ENCODE measurements around the gene ARSA. TPM values are rescaled to one million over a fixed set of nuclear protein-coding genes. Genes with fewer than 3 reads are reported as not detected.
A peak's percentile ranks its signal among the peaks of the same experiment; 100 is the strongest.

The ARSA gene
- total and polyA plus RNA-seq, 2 of the 13 experiments (the other 11 are each of a cell fraction or from before 2014, with no cell fraction given), result 9.0 to 11.5 TPM

DNA sequence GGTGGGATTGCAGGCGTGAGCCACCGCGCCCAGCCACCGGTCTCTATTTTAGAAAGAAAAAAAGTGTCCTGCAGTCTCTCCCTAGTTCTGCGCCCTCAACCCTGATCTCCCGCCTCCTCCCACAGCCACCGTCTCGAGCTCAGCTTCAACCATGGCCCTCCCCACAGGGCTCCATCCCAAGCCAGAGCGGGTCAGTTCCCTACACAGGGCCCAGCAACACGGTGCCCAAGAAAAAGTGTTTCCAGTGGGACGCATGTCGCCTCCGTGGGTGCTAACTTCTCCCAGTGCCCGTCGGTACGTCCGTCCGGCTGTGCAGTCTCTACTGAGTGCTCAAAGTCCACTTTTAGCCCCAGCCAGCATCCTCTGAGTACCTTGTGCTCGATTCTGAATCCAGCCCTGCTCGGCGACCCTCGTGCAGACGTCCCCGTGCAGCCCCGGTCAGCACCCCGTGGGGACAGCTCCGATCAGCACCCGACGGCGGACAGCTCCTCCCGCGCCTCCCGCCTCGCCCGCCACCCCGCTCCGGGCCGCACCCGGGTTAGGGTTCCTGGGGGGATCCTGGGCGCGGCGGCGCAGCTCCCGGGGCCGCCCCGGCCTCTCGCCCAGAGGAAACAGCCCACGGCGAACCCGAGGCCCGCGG lies 28.0 kb downstream of the ARSA start (continued):
- TF ChIP-seq, protein P1, sequence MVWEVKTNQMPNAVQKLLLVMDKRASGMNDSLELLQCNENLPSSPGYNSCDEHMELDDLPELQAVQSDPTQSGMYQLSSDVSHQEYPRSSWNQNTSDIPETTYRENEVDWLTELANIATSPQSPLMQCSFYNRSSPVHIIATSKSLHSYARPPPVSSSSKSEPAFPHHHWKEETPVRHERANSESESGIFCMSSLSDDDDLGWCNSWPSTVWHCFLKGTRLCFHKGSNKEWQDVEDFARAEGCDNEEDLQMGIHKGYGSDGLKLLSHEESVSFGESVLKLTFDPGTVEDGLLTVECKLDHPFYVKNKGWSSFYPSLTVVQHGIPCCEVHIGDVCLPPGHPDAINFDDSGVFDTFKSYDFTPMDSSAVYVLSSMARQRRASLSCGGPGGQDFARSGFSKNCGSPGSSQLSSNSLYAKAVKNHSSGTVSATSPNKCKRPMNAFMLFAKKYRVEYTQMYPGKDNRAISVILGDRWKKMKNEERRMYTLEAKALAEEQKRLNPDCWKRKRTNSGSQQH (CRISPR knock-in tag; IDR thresholded peaks at IDR 0.05; ENCODE audit: low read depth), result peak; percentile 100
- TF ChIP-seq PHF8 (CRISPR knock-in tag; IDR thresholded peaks at IDR 0.05) (peak; percentile 61), MTF2 (CRISPR knock-in tag; IDR thresholded peaks at IDR 0.05; ENCODE audit: borderline replicate concordance) (peak; percentile 93), SP2 (CRISPR knock-in tag; IDR thresholded peaks at IDR 0.05) (peak; percentile 58), SOX13 (IDR thresholded peaks at IDR 0.05) (no peak), SOX13 (CRISPR knock-in tag; conservative IDR thresholded peaks at IDR 0.05 in 1 of 2, IDR thresholded peaks at IDR 0.05 in 1 of 2) (peak in 1 of 2 experiments; percentile 81; a peak in 2 of 4 replicates), ZNF749 (CRISPR knock-in tag; IDR thresholded peaks at IDR 0.05; ENCODE audit: borderline replicate concordance) (peak; percentile 99), ZFP1 (CRISPR knock-in tag; IDR thresholded peaks at IDR 0.05) (peak; percentile 96; the same call in 1 of the 2 replicates), THAP11 (CRISPR knock-in tag; IDR thresholded peaks at IDR 0.05) (peak; percentile 80), PTBP1 (IDR thresholded peaks at IDR 0.05; ENCODE audit: low read depth, low read length, poor library complexity, severe bottlenecking) (no peak), ZSCAN21 (CRISPR knock-in tag; IDR thresholded peaks at IDR 0.05; ENCODE audit: borderline replicate concordance) (peak; percentile 98), ZNF543 (CRISPR knock-in tag; IDR thresholded peaks at IDR 0.05) (peak; percentile 93), HNRNPL (IDR thresholded peaks at IDR 0.05; ENCODE audit: low read depth, low read length) (no peak), SIX4 (CRISPR knock-in tag; IDR thresholded peaks at IDR 0.05) (peak; percentile 94), REPIN1 (CRISPR knock-in tag; IDR thresholded peaks at IDR 0.05; ENCODE audit: borderline replicate concordance, low read depth) (peak; percentile 77; the same call in 1 of the 2 replicates), CENPX (CRISPR knock-in tag; IDR thresholded peaks at IDR 0.05) (no peak)
- TF ChIP-seq, protein P2, sequence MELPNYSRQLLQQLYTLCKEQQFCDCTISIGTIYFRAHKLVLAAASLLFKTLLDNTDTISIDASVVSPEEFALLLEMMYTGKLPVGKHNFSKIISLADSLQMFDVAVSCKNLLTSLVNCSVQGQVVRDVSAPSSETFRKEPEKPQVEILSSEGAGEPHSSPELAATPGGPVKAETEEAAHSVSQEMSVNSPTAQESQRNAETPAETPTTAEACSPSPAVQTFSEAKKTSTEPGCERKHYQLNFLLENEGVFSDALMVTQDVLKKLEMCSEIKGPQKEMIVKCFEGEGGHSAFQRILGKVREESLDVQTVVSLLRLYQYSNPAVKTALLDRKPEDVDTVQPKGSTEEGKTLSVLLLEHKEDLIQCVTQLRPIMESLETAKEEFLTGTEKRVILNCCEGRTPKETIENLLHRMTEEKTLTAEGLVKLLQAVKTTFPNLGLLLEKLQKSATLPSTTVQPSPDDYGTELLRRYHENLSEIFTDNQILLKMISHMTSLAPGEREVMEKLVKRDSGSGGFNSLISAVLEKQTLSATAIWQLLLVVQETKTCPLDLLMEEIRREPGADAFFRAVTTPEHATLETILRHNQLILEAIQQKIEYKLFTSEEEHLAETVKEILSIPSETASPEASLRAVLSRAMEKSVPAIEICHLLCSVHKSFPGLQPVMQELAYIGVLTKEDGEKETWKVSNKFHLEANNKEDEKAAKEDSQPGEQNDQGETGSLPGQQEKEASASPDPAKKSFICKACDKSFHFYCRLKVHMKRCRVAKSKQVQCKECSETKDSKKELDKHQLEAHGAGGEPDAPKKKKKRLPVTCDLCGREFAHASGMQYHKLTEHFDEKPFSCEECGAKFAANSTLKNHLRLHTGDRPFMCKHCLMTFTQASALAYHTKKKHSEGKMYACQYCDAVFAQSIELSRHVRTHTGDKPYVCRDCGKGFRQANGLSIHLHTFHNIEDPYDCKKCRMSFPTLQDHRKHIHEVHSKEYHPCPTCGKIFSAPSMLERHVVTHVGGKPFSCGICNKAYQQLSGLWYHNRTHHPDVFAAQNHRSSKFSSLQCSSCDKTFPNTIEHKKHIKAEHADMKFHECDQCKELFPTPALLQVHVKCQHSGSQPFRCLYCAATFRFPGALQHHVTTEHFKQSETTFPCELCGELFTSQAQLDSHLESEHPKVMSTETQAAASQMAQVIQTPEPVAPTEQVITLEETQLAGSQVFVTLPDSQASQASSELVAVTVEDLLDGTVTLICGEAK (IDR thresholded peaks at IDR 0.05), result no peak
- TF ChIP-seq, protein P2 (CRISPR knock-in tag; IDR thresholded peaks at IDR 0.05), result peak; percentile 95

All from HepG2 (cell line).